HUES48 (cell line): ENCODE data around the gene POM121L2.

Source experiments
- H3K27ac ChIP-seq: one replicate; pipeline ENCODE4 v1.7.0; 2013; ENCODE audit warnings: low read depth, low read length, inconsistent platforms
- H3K27me3 ChIP-seq: 2 replicates; pipeline ENCODE4 v1.6.1; 2013; ENCODE audit warnings: mild to moderate bottlenecking, low read length; ENCODE audit not compliant: control insufficient read depth, insufficient read depth
- H3K36me3 ChIP-seq: 2 replicates; pipeline ENCODE4 v1.6.1; 2013; ENCODE audit warnings: low read length; ENCODE audit not compliant: control insufficient read depth, insufficient read depth
- H3K4me1 ChIP-seq: 2 replicates; pipeline ENCODE4 v1.6.1; 2013; ENCODE audit warnings: mild to moderate bottlenecking, low read length; ENCODE audit not compliant: control insufficient read depth, insufficient read depth
- H3K4me3 ChIP-seq: 2 replicates; pipeline ENCODE4 v1.5.1; 2013; ENCODE audit warnings: mild to moderate bottlenecking, low read depth, low read length
- H3K9ac ChIP-seq: 2 replicates; pipeline ENCODE4 v1.6.1; 2013; ENCODE audit warnings: mild to moderate bottlenecking, low read depth, low read length, moderate library complexity
- H3K9me3 ChIP-seq: 2 replicates; pipeline ENCODE4 v1.6.1; 2013; ENCODE audit warnings: low read length; ENCODE audit not compliant: control insufficient read depth, insufficient read depth

The POM121L2 gene

DNA sequence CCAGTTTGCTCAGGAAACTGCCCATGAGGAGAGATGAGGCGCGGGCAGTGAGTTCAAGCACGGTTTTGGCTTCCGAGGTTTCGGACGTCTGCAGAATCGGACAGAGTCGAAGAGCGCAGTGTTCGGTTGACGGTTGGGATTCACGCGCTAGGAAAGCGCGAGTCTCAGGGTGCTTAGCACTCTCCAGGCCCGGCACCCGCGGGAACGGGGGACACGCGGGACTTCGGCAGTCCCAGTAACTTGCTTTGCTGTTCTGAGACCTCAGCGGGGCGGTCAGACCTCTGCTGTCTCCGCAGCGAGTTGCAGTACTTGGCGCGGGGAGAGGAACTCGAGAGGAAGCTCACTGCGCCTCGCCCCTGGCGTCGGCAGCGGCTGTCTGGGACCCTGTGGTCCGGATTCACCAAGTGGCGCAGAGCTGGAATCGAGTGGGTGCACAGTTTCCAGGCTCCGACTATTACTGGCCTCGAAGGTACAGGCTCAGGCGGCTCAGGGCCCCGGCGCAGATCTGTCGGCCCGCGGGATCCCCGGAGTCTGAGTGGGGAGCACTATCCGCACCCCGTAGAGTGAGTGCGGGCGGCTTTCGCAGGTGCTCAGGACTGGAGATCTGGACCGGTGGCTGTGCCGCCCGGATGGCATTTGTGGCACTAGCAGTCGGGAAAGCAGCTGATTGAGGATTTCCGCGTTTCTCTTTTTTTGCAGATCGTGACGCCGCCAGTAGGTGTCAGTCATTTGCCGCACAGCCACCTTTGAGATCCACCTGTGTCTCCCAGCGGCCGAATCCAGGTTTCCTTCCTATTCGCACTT, at the start of gene POM121L2:
Gene POM121L2, minus strand, starts transcription at position 128 of the 804 bp plus-strand sequence. Its CDS starts 103 bp downstream, at position 25.
- Histone ChIP-seq H3K4me1 (no peaks in the 10 kb centered on the region), H3K9me3 (no peaks in the 10 kb centered on the region; the same call in 1 of the 2 replicates), H3K9ac (no peak within 1 kb of the TSS), H3K27me3 (peaks cover 47% of the 10 kb centered on the region), H3K36me3 (no peaks in the 10 kb centered on the region), H3K27ac (no peak within 1 kb of the TSS), H3K4me3 (peak within 1 kb of the TSS; percentile 80)

DNA sequence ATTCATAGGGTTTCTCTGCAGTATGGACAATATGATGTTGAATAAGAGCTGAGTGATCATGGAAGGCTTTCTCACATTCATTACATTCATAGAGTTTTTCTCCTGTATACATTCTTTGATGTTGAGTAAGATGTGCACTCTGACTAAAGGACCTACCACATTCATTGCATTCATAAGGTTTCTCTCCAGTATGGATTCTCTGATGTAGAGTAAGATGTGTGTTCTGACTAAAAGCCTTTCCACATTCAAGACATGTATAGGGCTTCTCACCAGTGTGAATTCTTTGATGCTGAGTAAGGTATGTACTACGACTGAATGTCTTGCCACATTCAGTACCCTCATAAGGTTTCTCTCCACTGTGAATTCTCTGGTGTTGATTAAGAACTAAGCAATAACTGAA, 47.2 kb upstream of the POM121L2 start:
- Histone ChIP-seq H3K36me3 (peaks cover 13% of the 10 kb centered on the region), H3K4me3 (no peak overlapping the region), H3K4me1 (no peaks in the 10 kb centered on the region), H3K9me3 (peaks cover 37% of the 10 kb centered on the region), H3K9ac (no peak overlapping the region), H3K27ac (no peak overlapping the region), H3K27me3 (no peaks in the 10 kb centered on the region)

DNA sequence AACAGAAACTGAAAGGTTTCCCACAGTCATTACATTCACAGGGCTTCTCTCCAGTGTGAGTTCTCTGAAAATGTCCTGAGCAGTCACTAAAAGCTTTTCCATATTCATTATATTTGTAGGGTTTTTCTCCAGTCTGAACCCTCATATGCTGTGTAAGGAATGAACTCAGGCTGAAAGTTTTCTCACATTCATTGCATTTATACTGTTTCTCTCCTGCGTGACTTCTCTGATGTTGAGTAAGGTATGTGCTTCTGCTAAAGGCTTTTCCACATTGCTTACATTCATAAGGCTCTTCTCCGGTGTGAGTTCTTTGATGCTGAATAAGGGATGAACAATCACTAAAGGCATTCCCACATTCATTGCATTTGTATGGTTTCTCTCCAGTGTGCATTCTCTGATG, 46.7 kb upstream of the POM121L2 start:
- H3K4me3 ChIP-seq: no peak overlapping the region
- no peak overlapping the region for H3K9ac ChIP-seq
- H3K36me3 ChIP-seq: peaks cover 13% of the 10 kb centered on the region
- H3K4me1 ChIP-seq: no peaks in the 10 kb centered on the region
- H3K27me3 ChIP-seq: no peaks in the 10 kb centered on the region
- peaks cover 37% of the 10 kb centered on the region for H3K9me3 ChIP-seq
- H3K27ac ChIP-seq: no peak overlapping the region

DNA sequence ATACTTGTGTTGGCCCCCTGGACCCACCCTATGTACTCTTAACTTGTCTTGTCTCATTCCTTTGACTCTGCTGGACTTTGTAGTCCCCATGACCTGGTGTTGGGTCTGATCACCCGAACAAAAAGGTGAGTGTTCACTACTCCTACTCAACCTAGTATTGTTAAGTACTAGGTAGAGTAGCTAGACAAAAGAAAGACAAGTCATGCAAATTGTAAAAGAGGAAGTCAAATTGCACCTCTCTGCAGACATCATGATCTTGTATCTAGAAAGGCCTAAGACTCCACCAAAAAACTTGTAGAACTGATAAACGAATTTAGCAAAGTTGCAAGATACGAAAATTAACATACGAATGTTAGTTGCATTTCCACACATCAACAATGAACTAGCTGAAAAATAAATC, 40.8 kb upstream of the POM121L2 start:
- H3K27me3 ChIP-seq: no peaks in the 10 kb centered on the region
- H3K36me3 ChIP-seq: no peaks in the 10 kb centered on the region
- H3K27ac ChIP-seq: no peak overlapping the region
- H3K4me1 ChIP-seq: no peaks in the 10 kb centered on the region
- H3K4me3 ChIP-seq: no peak overlapping the region
- H3K9ac ChIP-seq: no peak overlapping the region
- peaks cover 12% of the 10 kb centered on the region; the same call in 1 of the 2 replicates for H3K9me3 ChIP-seq

DNA sequence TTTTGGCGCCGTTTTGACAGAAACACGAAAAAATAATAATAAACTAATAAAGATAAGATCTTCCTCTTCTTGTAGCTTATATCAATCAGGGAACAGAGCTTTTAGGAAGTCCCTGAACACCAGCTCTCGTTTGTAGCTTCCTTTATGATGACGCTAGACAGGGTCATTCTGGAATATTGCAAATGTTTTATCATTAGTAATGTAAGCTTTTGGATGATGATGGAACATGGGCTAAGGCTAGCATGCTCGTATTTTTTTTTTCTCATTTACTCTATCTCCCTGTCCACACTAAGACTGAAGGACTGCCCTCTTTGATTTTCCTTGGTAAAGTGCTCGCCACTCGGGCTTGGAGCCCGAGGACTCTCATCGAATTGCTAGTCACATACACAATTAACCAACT, 22.1 kb upstream of the POM121L2 start:
- no peak overlapping the region for H3K27ac ChIP-seq
- H3K4me3 ChIP-seq: peak overlapping the region; percentile 98; the same call in 1 of the 2 replicates

DNA sequence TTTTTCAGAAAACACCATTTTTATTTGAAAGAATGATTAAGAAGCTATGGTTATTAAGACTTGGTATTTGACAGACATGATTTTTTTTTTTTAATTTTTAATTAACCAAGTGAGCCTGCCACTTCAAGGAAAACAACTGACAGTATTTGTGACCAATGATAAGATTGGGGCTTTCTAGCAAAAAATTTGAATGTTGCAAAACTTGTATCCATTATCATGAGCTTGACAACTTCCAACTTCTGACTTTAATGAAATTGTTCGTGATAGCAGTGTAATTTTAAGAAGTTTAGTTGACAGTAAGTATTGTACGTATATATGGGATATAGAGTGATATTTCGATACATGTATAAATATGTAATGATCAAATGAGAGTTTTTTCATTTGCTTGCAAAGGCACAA, 21.6 kb upstream of the POM121L2 start:
- H3K27ac ChIP-seq: no peak overlapping the region
- no peaks in the 10 kb centered on the region for H3K9me3 ChIP-seq
- H3K4me1 ChIP-seq: peaks cover 3% of the 10 kb centered on the region
- no peak overlapping the region for H3K9ac ChIP-seq
- H3K36me3 ChIP-seq: no peaks in the 10 kb centered on the region
- H3K4me3 ChIP-seq: peak overlapping the region; percentile 98
- H3K27me3 ChIP-seq: no peaks in the 10 kb centered on the region

More for the DNA sequence above, 22.1 kb upstream of the POM121L2 start:
- Histone ChIP-seq H3K4me1 (peaks cover 3% of the 10 kb centered on the region), H3K9ac (no peak overlapping the region), H3K9me3 (no peaks in the 10 kb centered on the region), H3K36me3 (no peaks in the 10 kb centered on the region), H3K27me3 (no peaks in the 10 kb centered on the region)

GRCh38 chr6:27332692-27333641, 20.9 kb upstream of the POM121L2 start:
- Histone ChIP-seq H3K27ac (no peak overlapping the region), H3K9me3 (no peaks in the 10 kb centered on the region), H3K9ac (peak overlapping the region; percentile 47), H3K4me1 (peaks cover 3% of the 10 kb centered on the region), H3K4me3 (peak overlapping the region; percentile 98), H3K27me3 (no peaks in the 10 kb centered on the region), H3K36me3 (no peaks in the 10 kb centered on the region)

DNA sequence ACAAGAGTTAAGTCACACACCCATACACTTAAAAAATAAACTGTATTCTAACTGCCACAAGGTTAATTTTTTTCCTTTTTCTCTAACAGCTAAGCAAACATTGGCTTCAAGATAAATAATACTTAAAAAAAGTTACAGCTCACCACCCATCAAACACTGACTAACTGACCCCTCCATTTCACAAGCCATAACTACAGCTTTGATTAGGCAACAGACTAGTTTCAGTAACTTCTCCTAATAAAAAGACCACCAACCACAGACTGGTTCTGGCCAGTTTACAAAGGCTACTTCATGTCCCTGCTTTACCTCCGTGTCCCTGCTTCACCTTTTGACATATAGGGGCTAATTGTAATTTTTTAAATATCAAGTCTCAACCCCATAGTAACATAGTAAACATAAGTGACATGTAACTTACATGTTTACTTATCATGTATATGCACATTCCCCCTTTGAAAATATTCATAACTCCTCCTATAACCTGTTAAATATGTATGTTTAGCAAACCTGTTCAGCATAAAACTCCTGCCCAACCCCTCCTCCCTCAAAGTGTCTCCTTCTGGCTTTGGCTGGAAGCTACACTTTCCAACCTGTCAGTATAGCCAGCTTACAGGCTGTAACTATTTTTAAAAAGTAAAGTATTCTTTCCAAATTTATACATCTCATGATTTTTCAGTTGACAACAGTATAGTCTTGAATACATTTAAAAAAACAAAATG, 15.1 kb upstream of the POM121L2 start:
- Histone ChIP-seq H3K27ac (no peak overlapping the region), H3K4me1 (no peaks in the 10 kb centered on the region), H3K9me3 (no peaks in the 10 kb centered on the region), H3K36me3 (no peaks in the 10 kb centered on the region), H3K27me3 (no peaks in the 10 kb centered on the region), H3K9ac (no peak overlapping the region), H3K4me3 (no peak overlapping the region)

DNA sequence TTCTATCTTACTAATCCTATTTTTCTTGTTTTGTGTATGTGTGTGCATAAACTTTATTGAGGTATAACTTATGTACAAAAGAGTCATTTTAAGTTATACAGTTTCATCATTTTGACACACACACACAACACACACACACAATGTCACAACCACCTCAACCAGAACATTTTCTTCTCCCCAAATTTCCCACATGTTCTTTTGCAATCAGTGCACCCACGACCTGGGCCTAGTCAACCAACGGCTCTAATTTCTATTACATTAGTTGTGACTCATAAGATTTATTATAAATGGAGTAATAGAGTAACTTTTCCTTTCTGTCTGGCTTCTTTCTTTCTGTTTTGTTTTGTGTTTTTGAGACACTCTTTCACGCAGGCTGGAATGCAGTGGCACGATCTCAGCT, 9.8 kb upstream of the POM121L2 start:
- Histone ChIP-seq H3K27me3 (no peaks in the 10 kb centered on the region), H3K27ac (no peak overlapping the region), H3K9me3 (no peaks in the 10 kb centered on the region), H3K4me1 (no peaks in the 10 kb centered on the region), H3K9ac (no peak overlapping the region), H3K36me3 (no peaks in the 10 kb centered on the region), H3K4me3 (no peak overlapping the region)

- no peaks in the 10 kb centered on the region for H3K4me1 ChIP-seq
- no peaks in the 10 kb centered on the region for H3K9me3 ChIP-seq
These were observed 9.3 kb upstream of the POM121L2 start for GRCh38 chr6:27321370-27321769.

More at GRCh38 chr6:27321370-27321769, 9.3 kb upstream of the POM121L2 start:
- Histone ChIP-seq H3K27ac (no peak overlapping the region), H3K4me3 (no peak overlapping the region), H3K9ac (no peak overlapping the region), H3K36me3 (no peaks in the 10 kb centered on the region), H3K27me3 (no peaks in the 10 kb centered on the region)
